Thoracic aorta (tissue), 2 donors: ENCODE data around the gene OOEP. TPM values are rescaled to one million over a fixed set of nuclear protein-coding genes. Genes with fewer than 3 reads are reported as not detected.
"Not testable (repeated sequence)": the region's sequence is repeated elsewhere in the genome, so short reads cannot be mapped to it uniquely, and the experiment has no call there.

Experiments
- ATAC-seq: fragments of 150-250 bp; one replicate; pipeline ENCODE4 v1.8.0; 2017; ENCODE audit warnings: low read depth; ENCODE audit not compliant: insufficient number of reproducible peaks, low FRiP score
- DNase-seq: peaks from one replicate; pipeline ENCODE4 v3.0.0-alpha.2; 2020; ENCODE audit warnings: low spot score
- H3K27ac ChIP-seq, 2 donors: fragments of 200-600 bp; sonication (generic); 1 replicate in 1 of 2; 2 replicates in 1 of 2; pipeline ENCODE4 v1.5.1; 2016; ENCODE audit warnings: mild to moderate bottlenecking in 2 of 2, moderate library complexity in 2 of 2
- H3K27me3 ChIP-seq: fragments of 200-600 bp; sonication (generic); replicated peaks from 2 replicates; pipeline ENCODE4 v1.6.0; 2016; ENCODE audit warnings: mild to moderate bottlenecking; ENCODE audit not compliant: insufficient read depth
- H3K36me3 ChIP-seq: fragments of 200-600 bp; sonication (generic); one replicate; pipeline ENCODE4 v1.5.1; 2016
- H3K4me1 ChIP-seq, 2 donors: fragments of 200-600 bp; sonication (generic); 1 replicate in 1 of 2; 2 replicates in 1 of 2; pipeline versions ENCODE4 v1.5.1 to v1.6.0; 2016; ENCODE audit warnings: low read depth in 2 of 2, mild to moderate bottlenecking in 1 of 2; ENCODE audit not compliant: control insufficient read depth in 1 of 2
- H3K4me3 ChIP-seq: fragments of 200-600 bp; sonication (generic); 2 replicates; pipeline ENCODE4 v1.5.1; 2016; ENCODE audit warnings: mild to moderate bottlenecking
- H3K9me3 ChIP-seq: fragments of 200-600 bp; sonication (generic); 2 replicates; pipeline ENCODE4 v1.5.1; 2016
- total RNA-seq, 2 donors: library from RNA; depleted of rRNA; stranded (reverse); fragments of >200 nt; gene quantifications; one replicate each; pipeline versions ENCODE4 v1.1.0 to v1.2.3, GENCODE V29; 2016
- TF ChIP-seq, protein P1 (sequence below): fragments of 200-600 bp; sonication (generic); IDR thresholded peaks from one replicate; pipeline ENCODE4 v1.5.1; 2019; ENCODE audit warnings: antibody characterized with exemption

Gene OOEP
- total RNA-seq, 2 donors from 2014 or later: not detected

DNA sequence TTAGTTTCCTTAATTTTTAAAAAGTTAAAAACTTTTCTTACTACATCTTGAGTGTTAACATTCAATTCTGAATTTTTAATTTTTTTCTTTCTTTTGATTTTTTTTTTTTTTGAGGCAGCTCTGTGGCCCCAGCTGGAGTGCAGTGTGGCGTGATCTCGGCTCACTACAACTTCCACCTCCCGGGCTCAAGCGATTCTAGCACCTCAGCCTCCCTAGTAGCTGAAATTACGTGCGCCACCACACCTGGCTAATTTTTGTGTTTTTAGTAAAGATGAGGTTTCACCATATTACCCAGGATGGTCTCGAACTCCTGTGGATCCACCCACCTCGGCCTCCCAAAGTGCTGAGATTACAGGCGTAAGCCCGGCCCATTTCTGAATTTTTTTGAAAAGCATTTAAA, 26.2 kb upstream of the OOEP start:
- TF ChIP-seq, protein P1, sequence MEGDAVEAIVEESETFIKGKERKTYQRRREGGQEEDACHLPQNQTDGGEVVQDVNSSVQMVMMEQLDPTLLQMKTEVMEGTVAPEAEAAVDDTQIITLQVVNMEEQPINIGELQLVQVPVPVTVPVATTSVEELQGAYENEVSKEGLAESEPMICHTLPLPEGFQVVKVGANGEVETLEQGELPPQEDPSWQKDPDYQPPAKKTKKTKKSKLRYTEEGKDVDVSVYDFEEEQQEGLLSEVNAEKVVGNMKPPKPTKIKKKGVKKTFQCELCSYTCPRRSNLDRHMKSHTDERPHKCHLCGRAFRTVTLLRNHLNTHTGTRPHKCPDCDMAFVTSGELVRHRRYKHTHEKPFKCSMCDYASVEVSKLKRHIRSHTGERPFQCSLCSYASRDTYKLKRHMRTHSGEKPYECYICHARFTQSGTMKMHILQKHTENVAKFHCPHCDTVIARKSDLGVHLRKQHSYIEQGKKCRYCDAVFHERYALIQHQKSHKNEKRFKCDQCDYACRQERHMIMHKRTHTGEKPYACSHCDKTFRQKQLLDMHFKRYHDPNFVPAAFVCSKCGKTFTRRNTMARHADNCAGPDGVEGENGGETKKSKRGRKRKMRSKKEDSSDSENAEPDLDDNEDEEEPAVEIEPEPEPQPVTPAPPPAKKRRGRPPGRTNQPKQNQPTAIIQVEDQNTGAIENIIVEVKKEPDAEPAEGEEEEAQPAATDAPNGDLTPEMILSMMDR: no peak
- ATAC-seq: no peak
- Histone ChIP-seq H3K27ac (no peak overlapping the region), H3K27me3 (no peaks in the 10 kb centered on the region), H3K36me3 (no peaks in the 10 kb centered on the region), H3K4me1 (no peaks in the 10 kb centered on the region), H3K4me3 (no peak overlapping the region), H3K9me3 (no peaks in the 10 kb centered on the region)
- no peak for DNase-seq

DNA sequence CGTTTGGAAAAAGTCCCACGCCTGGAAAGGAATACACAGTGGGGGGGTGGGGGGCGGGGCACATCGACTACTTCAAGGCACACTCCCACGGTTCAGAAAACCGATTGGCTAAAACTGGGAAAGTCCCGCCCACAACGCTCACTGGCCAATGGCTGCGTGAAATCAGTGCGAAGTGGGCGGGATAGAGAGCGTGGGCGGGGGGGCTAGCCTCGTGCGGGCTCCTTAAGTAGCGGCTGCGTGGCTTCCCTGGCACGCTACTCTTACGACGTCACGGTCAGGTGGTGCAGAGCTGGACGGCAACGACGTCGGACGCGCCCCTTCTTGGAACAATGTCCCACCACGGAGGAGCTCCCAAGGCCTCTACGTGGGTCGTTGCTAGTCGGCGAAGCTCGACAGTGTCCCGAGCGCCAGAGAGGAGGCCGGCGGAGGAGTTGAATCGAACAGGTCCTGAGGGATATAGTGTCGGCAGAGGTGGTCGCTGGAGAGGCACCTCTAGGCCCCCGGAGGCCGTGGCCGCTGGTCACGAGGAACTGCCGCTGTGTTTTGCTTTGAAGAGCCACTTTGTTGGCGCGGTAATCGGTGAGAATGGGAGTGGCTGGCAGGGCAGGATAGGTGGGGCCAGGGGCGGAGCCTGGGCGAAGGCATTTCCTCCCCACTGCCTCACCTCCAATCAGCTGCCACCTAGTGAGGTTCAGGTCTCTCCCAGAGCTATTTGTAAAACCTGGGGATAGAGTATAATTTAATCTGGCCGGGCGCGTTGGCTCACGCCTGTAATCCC, 25.1 kb upstream of the OOEP start, which contains the start of gene DDX43:
TSS of gene DDX43 (plus strand) at position 252 of the 778 bp plus-strand sequence. CDS start at position 330, 78 bp downstream.
- H3K27me3 ChIP-seq: no peaks in the 10 kb centered on the region
- no peaks in the 10 kb centered on the region for H3K4me1 ChIP-seq
- TF ChIP-seq, protein P1: no peak
- peak within 1 kb of the TSS; percentile 69 to 71 for H3K27ac ChIP-seq
- ATAC-seq (no peak), DNase-seq (peak; percentile 55)
- no peaks in the 10 kb centered on the region for H3K9me3 ChIP-seq
- no peaks in the 10 kb centered on the region for H3K36me3 ChIP-seq
- H3K4me3 ChIP-seq: peak within 1 kb of the TSS; percentile 65

DNA sequence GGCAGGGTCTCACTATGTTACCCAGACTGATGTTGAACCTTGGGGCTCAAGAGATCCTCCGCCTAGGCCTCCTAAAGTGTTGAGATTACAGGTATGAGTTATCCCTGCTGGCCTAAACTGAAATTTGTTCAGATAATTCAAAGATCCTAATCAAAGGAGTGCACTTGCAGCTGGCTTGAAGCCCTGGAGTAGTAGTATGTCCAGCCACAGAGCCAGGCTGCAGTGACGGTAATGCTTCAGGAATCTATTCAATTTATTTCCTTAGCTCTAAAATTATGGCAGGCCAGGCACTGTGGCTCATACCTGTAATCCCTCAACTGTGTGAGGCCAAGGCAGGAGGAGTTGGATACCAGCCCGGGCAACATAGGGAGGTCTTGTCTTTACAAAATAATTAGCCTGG, 23.6 kb upstream of the OOEP start:
- DNase-seq (no peak), ATAC-seq (no peak)
- Histone ChIP-seq H3K4me1 (peaks cover 0 to 4% of the 10 kb centered on the region in 2 donors), H3K9me3 (no peaks in the 10 kb centered on the region), H3K27me3 (no peaks in the 10 kb centered on the region), H3K36me3 (no peaks in the 10 kb centered on the region), H3K4me3 (no peak overlapping the region), H3K27ac (no peak overlapping the region)
- TF ChIP-seq, protein P1: no peak

DNA sequence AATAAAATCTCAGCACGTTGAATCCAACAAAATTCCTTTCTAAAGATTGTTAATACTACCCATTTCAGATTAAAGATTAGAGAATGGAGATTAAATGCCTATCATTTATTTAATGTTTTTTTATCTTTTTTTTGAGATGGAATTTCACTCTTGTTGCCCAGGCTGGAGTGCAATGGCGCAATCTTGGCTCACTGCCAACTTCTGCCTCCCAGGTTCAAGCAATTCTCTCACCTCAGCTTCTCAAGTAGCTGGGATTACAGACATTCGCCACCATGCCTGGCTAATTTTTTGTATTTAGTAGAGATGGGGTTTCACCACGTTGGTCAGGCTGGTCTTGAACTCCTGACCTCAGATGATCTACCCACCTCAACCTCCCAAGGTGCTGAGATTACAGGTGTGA, 22.5 kb upstream of the OOEP start:
- not testable (repeated sequence) for DNase-seq, H3K4me1 ChIP-seq, H3K36me3 ChIP-seq, H3K4me3 ChIP-seq, H3K27me3 ChIP-seq, ATAC-seq, H3K27ac ChIP-seq, H3K9me3 ChIP-seq

DNA sequence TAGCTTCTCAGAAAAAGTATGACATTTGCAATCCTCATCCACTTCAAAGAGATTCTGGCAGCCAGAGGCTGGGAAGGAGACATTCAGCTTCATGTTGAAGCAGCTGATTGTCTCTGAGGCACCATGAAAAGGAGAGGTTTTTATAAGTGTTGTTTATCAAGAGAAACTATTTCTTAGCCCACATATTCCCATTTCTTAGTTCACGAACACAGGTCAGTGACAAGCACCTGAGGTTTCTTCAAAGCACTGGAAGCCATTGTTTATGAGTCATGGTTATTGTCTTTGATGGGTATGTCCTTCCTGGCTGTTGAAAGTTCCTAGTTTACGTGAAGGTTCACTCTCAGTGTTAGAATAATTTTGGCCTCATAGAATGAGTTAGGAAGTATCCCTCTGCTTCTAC, 22.0 kb upstream of the OOEP start:
- no peak overlapping the region for H3K4me3 ChIP-seq
- peaks cover 0 to 4% of the 10 kb centered on the region in 2 donors for H3K4me1 ChIP-seq
- no peaks in the 10 kb centered on the region for H3K27me3 ChIP-seq
- no peak overlapping the region for H3K27ac ChIP-seq
- H3K36me3 ChIP-seq: no peaks in the 10 kb centered on the region
- no peak for DNase-seq
- TF ChIP-seq, protein P1: no peak
- no peaks in the 10 kb centered on the region for H3K9me3 ChIP-seq
- no peak for ATAC-seq

DNA sequence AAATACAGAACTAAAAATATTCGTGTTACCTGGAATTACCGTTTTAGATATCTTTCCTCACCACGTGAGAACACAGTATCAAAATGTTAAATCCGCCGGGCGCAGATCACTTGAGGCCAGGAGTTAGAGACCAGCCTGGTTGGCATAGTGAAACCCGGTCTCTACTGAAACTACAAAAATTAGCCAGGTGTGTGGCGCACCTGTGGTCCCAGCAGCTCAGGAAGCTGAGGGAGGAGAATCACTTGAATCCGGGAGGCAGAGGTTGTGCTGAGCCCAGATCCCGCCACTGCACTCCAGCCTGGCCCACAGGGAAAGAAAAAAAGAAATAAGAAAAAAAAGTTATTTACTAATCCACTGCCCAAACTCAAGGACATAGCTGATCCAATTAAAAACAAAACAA, 20.2 kb upstream of the OOEP start:
- peaks cover 0 to 4% of the 10 kb centered on the region in 2 donors for H3K4me1 ChIP-seq
- ATAC-seq (no peak), DNase-seq (no peak)
- no peak overlapping the region for H3K4me3 ChIP-seq
- no peaks in the 10 kb centered on the region for H3K36me3 ChIP-seq
- H3K27me3 ChIP-seq: no peaks in the 10 kb centered on the region
- H3K9me3 ChIP-seq: no peaks in the 10 kb centered on the region
- TF ChIP-seq, protein P1: no peak
- H3K27ac ChIP-seq: no peak overlapping the region
